B cell (primary cell): ENCODE results near the gene ADAMTSL1. TPM values are rescaled to one million over a fixed set of nuclear protein-coding genes. Genes with fewer than 3 reads are reported as not detected.

Experiments used
- ATAC-seq: fragments of 200-7000 bp; cut with Tn5 transposase; one replicate; pipeline ENCODE4 v1.10.0; 2021; ENCODE audit warnings: low read depth, mild to moderate bottlenecking, moderate number of reproducible peaks, moderate library complexity
- CTCF ChIA-PET: fragments of 350-600 bp; sonication (Branson Sonifier 250); formaldehyde crosslinking; loops from one replicate; lab custom pipeline; 2021; ENCODE audit warnings: antibody characterized with exemption, inconsistent platforms; lab: Charles Lee
- POLR2A ChIA-PET: fragments of 350-600 bp; sonication (Branson Sonifier 250); formaldehyde crosslinking; loops from one replicate; lab custom pipeline; 2021; ENCODE audit warnings: antibody characterized with exemption; lab: Charles Lee
- DNase-seq: peaks from one replicate; pipeline ENCODE4 v3.0.0; 2013
- H2AFZ ChIP-seq: 2 replicates; pipeline ENCODE4 v1.6.1; 2012; ENCODE audit warnings: mild to moderate bottlenecking, low read depth, low read length; ENCODE audit not compliant: insufficient read depth, poor library complexity, severe bottlenecking
- H3K27ac ChIP-seq, 2 donors: 1 replicate in 1 of 2; 2 replicates in 1 of 2; pipeline ENCODE4 v1.5.1; 2012 to 2013; ENCODE audit warnings: low read length in 2 of 2, mild to moderate bottlenecking in 2 of 2, moderate library complexity in 1 of 2
- H3K27me3 ChIP-seq, 4 experiments: fragments of 200-600 bp in 1 of 4; sonication (generic) in 1 of 4; replicated peaks in 1 of 4; 1 replicate in 2 of 4; 2 replicates in 2 of 4; pipeline versions ENCODE4 v1.6.1 to v1.7.0; 2013 to 2016; ENCODE audit warnings: low read length in 3 of 4, mild to moderate bottlenecking in 2 of 4, mixed read lengths in 1 of 4, moderate library complexity in 1 of 4; ENCODE audit not compliant: insufficient read depth in 4 of 4, control insufficient read depth in 3 of 4; ENCODE audit errors: control extremely low read depth in 1 of 4
- H3K36me3 ChIP-seq, 2 experiments: replicated peaks in 1 of 2; 1 replicate in 1 of 2; 2 replicates in 1 of 2; pipeline versions ENCODE4 v1.6.1 to v1.7.1; 2013; ENCODE audit warnings: low read length in 1 of 2; ENCODE audit not compliant: insufficient read depth in 2 of 2, control insufficient read depth in 1 of 2; ENCODE audit errors: control extremely low read depth in 1 of 2, extremely low read depth in 1 of 2
- H3K4me1 ChIP-seq, 2 donors: fragments of 200-600 bp in 1 of 2; sonication (generic) in 1 of 2; 1 replicate in 1 of 2; 2 replicates in 1 of 2; pipeline versions ENCODE4 v1.5.1 to v1.6.1; 2013 to 2017; ENCODE audit warnings: low read length in 2 of 2; ENCODE audit not compliant: control insufficient read depth in 2 of 2, insufficient read depth in 2 of 2
- H3K4me2 ChIP-seq: replicated peaks from 2 replicates; pipeline ENCODE3; 2012; ENCODE audit warnings: mild to moderate bottlenecking, low read depth, low read length; ENCODE audit not compliant: poor library complexity, severe bottlenecking
- H3K4me3 ChIP-seq, 5 experiments: fragments of 200-600 bp in 1 of 5; sonication (generic) in 1 of 5; 1 replicate in 3 of 5; 2 replicates in 2 of 5; pipeline versions ENCODE4 v1.5.1 to v1.7.0; 2011 to 2016; ENCODE audit warnings: low read length in 4 of 5, mild to moderate bottlenecking in 4 of 5, low read depth in 2 of 5, control low read depth in 1 of 5, moderate library complexity in 1 of 5; ENCODE audit not compliant: insufficient read depth in 1 of 5; ENCODE audit errors: control extremely low read depth in 1 of 5, extremely low read depth in 1 of 5
- H3K79me2 ChIP-seq: fragments of 200-600 bp; sonication (generic); one replicate; pipeline ENCODE4 v1.6.0; 2016; ENCODE audit warnings: low read length; ENCODE audit not compliant: control insufficient read depth, insufficient read depth
- H3K9ac ChIP-seq: fragments of 200-600 bp; sonication (generic); 2 replicates; pipeline ENCODE4 v1.6.1; 2017; ENCODE audit warnings: mild to moderate bottlenecking, low read length, moderate library complexity
- H3K9me3 ChIP-seq, 3 donors: one replicate each; pipeline versions ENCODE4 v1.6.1 to v1.7.1; 2013; ENCODE audit warnings: low read length in 2 of 3; ENCODE audit not compliant: control insufficient read depth in 2 of 3, insufficient read depth in 1 of 3; ENCODE audit errors: control extremely low read depth in 1 of 3
- H4K20me1 ChIP-seq: 2 replicates; pipeline ENCODE4 v1.6.0; 2012; ENCODE audit warnings: mild to moderate bottlenecking, low read length; ENCODE audit not compliant: insufficient read depth, control insufficient read depth, poor library complexity, severe bottlenecking
- H3K27ac Mint-ChIP-seq: one replicate; pipeline ENCODE4 v1.8.0; 2021; ENCODE audit warnings: mixed read lengths
- H3K27me3 Mint-ChIP-seq: one replicate; pipeline ENCODE4 v1.8.0; 2021; ENCODE audit warnings: mixed read lengths
- H3K4me1 Mint-ChIP-seq: one replicate; pipeline ENCODE4 v1.8.0; 2021; ENCODE audit warnings: mixed read lengths
- H3K4me3 Mint-ChIP-seq: one replicate; pipeline ENCODE4 v1.8.0; 2021; ENCODE audit warnings: mixed read lengths
- H3K9me3 Mint-ChIP-seq: one replicate; pipeline ENCODE4 v1.8.0; 2022; ENCODE audit warnings: mixed read lengths; ENCODE audit not compliant: insufficient read depth
- EZH2 ChIP-seq: IDR thresholded peaks from 2 replicates; pipeline ENCODE4 v1.6.1; 2012; ENCODE audit warnings: borderline replicate concordance, low read depth, mild to moderate bottlenecking, moderate library complexity, low read length; ENCODE audit not compliant: insufficient read depth, poor library complexity, severe bottlenecking
- WGBS: methylation state at CpG from one replicate; pipeline ENCODE4 v1.1.5; 2013; ENCODE audit warnings: missing lambda C conversion rate; ENCODE audit not compliant: insufficient coverage; 5-methylcytosine and 5-hydroxymethylcytosine counted together
- intact Hi-C: fragments of 100-400 bp; cut with micrococcal nuclease; formaldehyde crosslinking; loops from one replicate; pipeline ENCODE4 v1.10.0; 2022
- polyA plus RNA-seq: library from polyadenylated mRNA; depleted of rRNA; stranded (reverse); fragments of >200 nt; gene quantifications from 2 replicates; pipeline ENCODE4 v1.2.3, GENCODE V29; 2012
- total RNA-seq, 2 donors: library from RNA; stranded (reverse); fragments of 120-200 nt in 1 of 2; gene quantifications; 1 replicate in 1 of 2; 2 replicates in 1 of 2; pipeline versions ENCODE4 v1.2.3 to v1.2.4, GENCODE V29; 2013 to 2022
- TF ChIP-seq, protein P1 (sequence below): fragments of 200-600 bp; IDR thresholded peaks from one replicate; pipeline ENCODE4 v1.8.0; 2022; ENCODE audit warnings: antibody characterized with exemption, mild to moderate bottlenecking

Gene ADAMTSL1
- total and polyA plus RNA-seq, 2 donors (not counting 1 experiment from before 2014, with no cell fraction given): not detected

DNA sequence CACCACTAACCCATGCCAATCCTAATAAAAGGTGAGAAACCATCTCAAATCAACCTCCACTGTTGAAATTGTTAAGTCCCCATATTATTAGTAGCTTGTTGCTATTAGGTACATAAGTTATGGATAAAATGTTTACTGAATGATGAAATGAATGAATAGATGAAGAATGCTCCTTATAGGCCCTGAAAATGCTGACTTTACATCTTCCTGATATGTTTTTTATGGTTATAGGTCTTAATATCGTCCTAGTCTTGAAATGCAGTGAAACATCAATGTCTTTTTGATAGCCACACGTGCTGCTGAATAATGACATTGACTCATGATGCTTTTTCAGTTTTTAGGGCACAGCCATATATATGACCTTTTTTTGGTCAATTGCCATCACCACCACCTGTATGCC is 281.3 kb downstream of the ADAMTSL1 start:
- POLR2A ChIA-PET: no interaction called here

DNA sequence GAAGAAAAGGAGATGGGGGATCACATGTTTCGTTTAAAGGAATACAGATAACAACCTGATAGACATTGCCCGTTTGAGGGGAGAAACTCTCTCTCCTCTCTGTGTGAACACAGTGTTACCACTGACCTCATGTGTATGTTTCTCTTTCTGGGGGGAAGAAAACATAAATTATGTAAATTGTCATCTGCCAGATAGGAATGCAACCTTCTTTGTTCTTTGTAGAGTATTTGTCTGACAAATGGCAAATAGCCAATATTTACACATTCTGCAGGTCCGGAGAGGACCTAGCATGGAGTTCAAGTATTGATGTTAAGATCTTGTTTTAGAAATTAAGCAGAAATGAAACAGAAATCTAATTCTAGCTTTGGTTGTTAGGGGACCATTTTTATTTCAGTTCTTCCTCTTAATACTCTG is 282.8 kb downstream of the ADAMTSL1 start:
- intact Hi-C loops: no loop called here
- Histone ChIP-seq H3K4me1 (no peaks in the 10 kb centered on the region), H4K20me1 (no peaks in the 10 kb centered on the region), H3K9ac (no peak overlapping the region), H3K79me2 (no peaks in the 10 kb centered on the region), H3K36me3 (no peaks in the 10 kb centered on the region), H3K27ac (no peak overlapping the region), H3K4me2 (no peak overlapping the region), H3K9me3 (no peaks in the 10 kb centered on the region), H3K4me3 (no peak overlapping the region), H2AFZ (no peak overlapping the region), H3K27me3 (no peaks in the 10 kb centered on the region)
- Mint-ChIP-seq H3K27me3 (no peaks in the 10 kb centered on the region), H3K9me3 (no peaks in the 10 kb centered on the region), H3K27ac (no peak overlapping the region), H3K4me1 (no peaks in the 10 kb centered on the region), H3K4me3 (no peak overlapping the region)
- ChIA-PET CTCF (no interaction called here), POLR2A (no interaction called here)
- DNase-seq (no peak), ATAC-seq (no peak)
- no peak for TF ChIP-seq EZH2
- TF ChIP-seq, protein P1, sequence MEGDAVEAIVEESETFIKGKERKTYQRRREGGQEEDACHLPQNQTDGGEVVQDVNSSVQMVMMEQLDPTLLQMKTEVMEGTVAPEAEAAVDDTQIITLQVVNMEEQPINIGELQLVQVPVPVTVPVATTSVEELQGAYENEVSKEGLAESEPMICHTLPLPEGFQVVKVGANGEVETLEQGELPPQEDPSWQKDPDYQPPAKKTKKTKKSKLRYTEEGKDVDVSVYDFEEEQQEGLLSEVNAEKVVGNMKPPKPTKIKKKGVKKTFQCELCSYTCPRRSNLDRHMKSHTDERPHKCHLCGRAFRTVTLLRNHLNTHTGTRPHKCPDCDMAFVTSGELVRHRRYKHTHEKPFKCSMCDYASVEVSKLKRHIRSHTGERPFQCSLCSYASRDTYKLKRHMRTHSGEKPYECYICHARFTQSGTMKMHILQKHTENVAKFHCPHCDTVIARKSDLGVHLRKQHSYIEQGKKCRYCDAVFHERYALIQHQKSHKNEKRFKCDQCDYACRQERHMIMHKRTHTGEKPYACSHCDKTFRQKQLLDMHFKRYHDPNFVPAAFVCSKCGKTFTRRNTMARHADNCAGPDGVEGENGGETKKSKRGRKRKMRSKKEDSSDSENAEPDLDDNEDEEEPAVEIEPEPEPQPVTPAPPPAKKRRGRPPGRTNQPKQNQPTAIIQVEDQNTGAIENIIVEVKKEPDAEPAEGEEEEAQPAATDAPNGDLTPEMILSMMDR: no peak
- WGBS: no CpG with 5 or more reads among the region's 3 CpGs

More for the DNA sequence above, 281.3 kb downstream of the ADAMTSL1 start:
- Histone ChIP-seq H3K27me3 (no peaks in the 10 kb centered on the region), H2AFZ (no peak overlapping the region), H3K4me2 (no peak overlapping the region), H3K27ac (no peak overlapping the region), H3K36me3 (no peaks in the 10 kb centered on the region), H3K4me3 (no peak overlapping the region), H3K9ac (no peak overlapping the region), H4K20me1 (no peaks in the 10 kb centered on the region), H3K79me2 (no peaks in the 10 kb centered on the region), H3K9me3 (no peaks in the 10 kb centered on the region), H3K4me1 (no peaks in the 10 kb centered on the region)
- Mint-ChIP-seq H3K27ac (no peak overlapping the region), H3K4me1 (no peaks in the 10 kb centered on the region), H3K27me3 (no peaks in the 10 kb centered on the region), H3K9me3 (no peaks in the 10 kb centered on the region), H3K4me3 (no peak overlapping the region)
- CTCF ChIA-PET: no interaction called here
- TF ChIP-seq EZH2: no peak
- TF ChIP-seq, protein P1: no peak
- no CpG with 5 or more reads among the region's 2 CpGs for whole genome bisulfite sequencing
- DNase-seq (no peak), ATAC-seq (no peak)
- intact Hi-C loops: no loop called here
